Hematopoietic multipotent progenitor cell treated with erythropoietin and hydrocortisone succinate and interleukin-3 and kit ligand, for 15 days (in vitro differentiated cells): ENCODE measurements around the gene PLCB2.

Experiments used
- DNase-seq: peaks from one replicate; pipeline ENCODE4 v3.0.0-alpha.2; 2015; ENCODE audit warnings: low spot score

PLCB2 gene

GRCh38 chr15:40342416-40343320 lies 34.9 kb upstream of the PLCB2 start:
- no peak for DNase-seq

- peak; percentile 83 for DNase-seq
Observed at GRCh38 chr15:40340740-40341400, 33.1 kb upstream of the PLCB2 start, which contains the start of gene CCDC9B. Gene CCDC9B, minus strand, starts transcription at chr15:40340939. Its CDS starts 120 bp downstream, at chr15:40340819.

GRCh38 chr15:40340038-40340739 lies 32.5 kb upstream of the PLCB2 start:
- no peak for DNase-seq

- no peak for DNase-seq
Observed at GRCh38 chr15:40339621-40339945, 31.8 kb upstream of the PLCB2 start.

- DNase-seq: no peak
Observed at GRCh38 chr15:40338921-40339620, 31.3 kb upstream of the PLCB2 start.

- peak; percentile 40 for DNase-seq
Observed at GRCh38 chr15:40338041-40338657, 30.4 kb upstream of the PLCB2 start.

GRCh38 chr15:40337597-40337996 lies 29.9 kb upstream of the PLCB2 start:
- DNase-seq: no peak

GRCh38 chr15:40336744-40337122 lies 29.0 kb upstream of the PLCB2 start:
- no peak for DNase-seq

- no peak for DNase-seq
Observed at GRCh38 chr15:40335938-40336743, 28.4 kb upstream of the PLCB2 start.

- DNase-seq: no peak
Observed at GRCh38 chr15:40334941-40335795, 27.4 kb upstream of the PLCB2 start.

GRCh38 chr15:40334541-40334940 lies 26.8 kb upstream of the PLCB2 start:
- no peak for DNase-seq

GRCh38 chr15:40333922-40334492 lies 26.3 kb upstream of the PLCB2 start:
- DNase-seq: no peak

- DNase-seq: no peak
Observed at GRCh38 chr15:40332113-40332781, 24.5 kb upstream of the PLCB2 start.

GRCh38 chr15:40331637-40332036 lies 23.9 kb upstream of the PLCB2 start:
- no peak for DNase-seq

GRCh38 chr15:40331026-40331425 lies 23.3 kb upstream of the PLCB2 start:
- no peak for DNase-seq

- no peak for DNase-seq
Observed at GRCh38 chr15:40330368-40330836, 22.7 kb upstream of the PLCB2 start.

GRCh38 chr15:40329804-40330203 lies 22.1 kb upstream of the PLCB2 start:
- DNase-seq: no peak

GRCh38 chr15:40328751-40329150 lies 21.0 kb upstream of the PLCB2 start:
- DNase-seq: no peak

GRCh38 chr15:40328176-40328575 lies 20.4 kb upstream of the PLCB2 start:
- no peak for DNase-seq
